Measurements from ENCODE around the gene NDUFB11. TPM values are rescaled to one million over a fixed set of nuclear protein-coding genes. Genes with fewer than 3 reads are reported as not detected.
"Not testable (repeated sequence)": the region's sequence is repeated elsewhere in the genome, so short reads cannot be mapped to it uniquely, and the experiment has no call there.

Gene NDUFB11
- total and polyA plus RNA-seq, 8 donors: 45.3 to 408 (median 94.3) TPM

- intact Hi-C loops (cut with DNase I; ENCODE audit: low total_unique reads): no loop called here
- TF ChIP-seq CTCF (IDR thresholded peaks at IDR 0.05): no peak
- no peak for TF ChIP-seq POLR2AphosphoS5 (IDR thresholded peaks at IDR 0.05)
- no peak for TF ChIP-seq EP300 (IDR thresholded peaks at IDR 0.05)
- TF ChIP-seq POLR2A (IDR thresholded peaks at IDR 0.05): no peak
- WGBS, 5 donors: 0 to 35% (median 2%) methylated on average over 31 to 39 of the region's 39 CpGs
Observed at GRCh38 chrX:47145395-47146120, 1.1 kb upstream of the NDUFB11 start.

GRCh38 chrX:47143894-47144625 lies 442 bp downstream of the NDUFB11 start:
- intact Hi-C loops (cut with DNase I; ENCODE audit: low total_unique reads): no loop called here
- Histone ChIP-seq H3K27me3 (peaks cover 0 to 4% (median 0%) of the 10 kb centered on the region in 3 donors), H3K9me3 (no peaks in the 10 kb centered on the region), H3K36me3 (peaks cover 0 to 28% (median 21%) of the 10 kb centered on the region in 4 donors), H3K4me1 (peaks cover 0 to 35% (median 23%) of the 10 kb centered on the region in 4 donors), H3K4me3 (peak overlapping the region; percentile 57 to 73 (median 59)), H3K27ac (peak overlapping the region; percentile 90 to 99 (median 95))
- DNase-seq: no peak
- no peak for TF ChIP-seq POLR2AphosphoS5 (IDR thresholded peaks at IDR 0.05)
- TF ChIP-seq EP300 (IDR thresholded peaks at IDR 0.05): no peak
- no peak for TF ChIP-seq POLR2A (IDR thresholded peaks at IDR 0.05)
- no peak for TF ChIP-seq CTCF (IDR thresholded peaks at IDR 0.05)
- 1 to 48% (median 10%) methylated on average over 31 to 43 of the region's 46 CpGs for WGBS, 5 donors

More at GRCh38 chrX:47145395-47146120, 1.1 kb upstream of the NDUFB11 start:
- Histone ChIP-seq H3K4me3 (peak overlapping the region; percentile 57 to 73 (median 59)), H3K27ac (peak overlapping the region; percentile 90 to 99 (median 95)), H3K36me3 (peaks cover 0 to 20% (median 16%) of the 10 kb centered on the region in 4 donors), H3K4me1 (peaks cover 0 to 35% (median 25%) of the 10 kb centered on the region in 4 donors), H3K9me3 (peaks cover 0 to 8% (median 3%) of the 10 kb centered on the region in 4 donors), H3K27me3 (peaks cover 0 to 4% (median 0%) of the 10 kb centered on the region in 3 donors)
- DNase-seq: no peak

- TF ChIP-seq EP300 (IDR thresholded peaks at IDR 0.05): no peak
- TF ChIP-seq CTCF (IDR thresholded peaks at IDR 0.05): no peak
- H3K36me3 ChIP-seq: peaks cover 0 to 28% (median 21%) of the 10 kb centered on the region in 4 donors
- intact Hi-C loops (cut with DNase I; ENCODE audit: low total_unique reads): no loop called here
- no peaks in the 10 kb centered on the region for H3K9me3 ChIP-seq
- H3K27ac ChIP-seq: no peak overlapping the region
- no peak for DNase-seq
- H3K27me3 ChIP-seq: peaks cover 0 to 4% (median 0%) of the 10 kb centered on the region in 3 donors
- peaks cover 0 to 5% (median under 1%) of the 10 kb centered on the region in 4 donors for H3K4me1 ChIP-seq
- H3K4me3 ChIP-seq: no peak overlapping the region
- 72 to 95% (median 80%) methylated on average over 6 of the region's 6 CpGs for WGBS, 5 donors
Observed at GRCh38 chrX:47138171-47138570, 6.3 kb downstream of the NDUFB11 start.

- H3K9me3 ChIP-seq; H3K27me3 ChIP-seq; H3K27ac ChIP-seq; intact Hi-C loops (cut with DNase I; ENCODE audit: low total_unique reads); H3K4me3 ChIP-seq; H3K4me1 ChIP-seq: not testable (repeated sequence)
- 48 to 72% (median 56%) methylated on average over 5 of the region's 5 CpGs for WGBS, 5 donors
- peaks cover 0 to 11% (median 4%) of the 10 kb centered on the region in 4 donors for H3K36me3 ChIP-seq
- DNase-seq: peak; percentile 21 to 32
Observed at GRCh38 chrX:47135650-47136049, 8.9 kb downstream of the NDUFB11 start.
